ENCODE measurements around the gene ASB2. TPM values are rescaled to one million over a fixed set of nuclear protein-coding genes. Genes with fewer than 3 reads are reported as not detected.

The ASB2 gene
- total RNA-seq, 1 donor from 2014 or later, result 1.00 TPM

- no peak for ATAC-seq
Measured at GRCh38 chr14:93962701-93963601, 13.4 kb downstream of the ASB2 start.

DNA sequence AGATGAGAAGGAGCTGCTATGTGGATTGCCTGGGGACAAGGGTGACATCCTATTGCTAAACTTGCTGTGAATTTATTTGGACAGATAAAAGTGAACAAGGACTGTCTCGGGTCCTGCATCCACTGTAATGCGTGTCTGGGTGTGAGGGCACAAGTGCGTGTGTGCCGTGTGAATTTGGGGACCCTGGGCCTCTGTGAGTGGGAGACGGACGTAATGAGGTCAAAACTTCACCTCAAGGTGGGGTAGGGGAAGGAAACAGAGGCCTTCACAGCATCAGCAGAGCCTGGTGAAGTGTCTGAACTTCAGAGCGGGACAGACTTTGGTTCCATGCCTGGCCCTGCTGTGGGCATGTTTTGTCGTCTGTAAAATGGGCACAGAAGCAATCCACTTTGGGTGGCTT is 14.8 kb downstream of the ASB2 start:
- no peak for ATAC-seq

DNA sequence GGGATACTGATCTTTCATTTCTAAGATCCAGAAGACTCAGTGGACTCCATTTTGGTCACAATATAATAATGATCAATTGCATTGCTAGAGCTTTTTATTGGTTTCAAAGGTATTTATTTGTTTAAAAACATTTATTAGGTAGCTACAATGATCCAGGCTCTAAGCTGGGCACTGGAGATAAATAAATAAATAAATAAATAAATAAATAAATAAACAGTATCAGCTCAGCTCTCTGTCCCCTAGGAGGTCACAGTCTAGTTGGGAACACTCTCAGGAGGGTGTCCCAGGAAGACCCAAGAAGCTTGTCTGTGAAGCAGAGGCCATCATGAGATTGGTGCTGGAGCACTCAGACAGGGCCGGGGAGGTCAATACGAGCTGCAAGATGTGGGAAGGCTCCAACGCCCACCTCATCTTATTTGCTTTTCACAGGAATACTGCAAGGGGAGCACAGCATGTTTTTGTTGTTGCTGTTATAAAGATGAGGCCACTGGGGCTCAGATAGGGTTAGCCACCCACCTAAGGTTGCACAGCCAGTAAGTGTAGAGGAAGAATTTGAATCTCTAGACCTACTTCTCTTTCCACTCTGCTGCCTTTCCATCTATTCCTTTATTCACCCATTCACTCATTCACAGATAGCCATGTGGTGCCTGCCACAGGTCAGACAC is 15.5 kb downstream of the ASB2 start:
- ATAC-seq, result no peak

- ATAC-seq, result peak; percentile 33
Measured at GRCh38 chr14:93960108-93960475, 16.3 kb downstream of the ASB2 start.

DNA sequence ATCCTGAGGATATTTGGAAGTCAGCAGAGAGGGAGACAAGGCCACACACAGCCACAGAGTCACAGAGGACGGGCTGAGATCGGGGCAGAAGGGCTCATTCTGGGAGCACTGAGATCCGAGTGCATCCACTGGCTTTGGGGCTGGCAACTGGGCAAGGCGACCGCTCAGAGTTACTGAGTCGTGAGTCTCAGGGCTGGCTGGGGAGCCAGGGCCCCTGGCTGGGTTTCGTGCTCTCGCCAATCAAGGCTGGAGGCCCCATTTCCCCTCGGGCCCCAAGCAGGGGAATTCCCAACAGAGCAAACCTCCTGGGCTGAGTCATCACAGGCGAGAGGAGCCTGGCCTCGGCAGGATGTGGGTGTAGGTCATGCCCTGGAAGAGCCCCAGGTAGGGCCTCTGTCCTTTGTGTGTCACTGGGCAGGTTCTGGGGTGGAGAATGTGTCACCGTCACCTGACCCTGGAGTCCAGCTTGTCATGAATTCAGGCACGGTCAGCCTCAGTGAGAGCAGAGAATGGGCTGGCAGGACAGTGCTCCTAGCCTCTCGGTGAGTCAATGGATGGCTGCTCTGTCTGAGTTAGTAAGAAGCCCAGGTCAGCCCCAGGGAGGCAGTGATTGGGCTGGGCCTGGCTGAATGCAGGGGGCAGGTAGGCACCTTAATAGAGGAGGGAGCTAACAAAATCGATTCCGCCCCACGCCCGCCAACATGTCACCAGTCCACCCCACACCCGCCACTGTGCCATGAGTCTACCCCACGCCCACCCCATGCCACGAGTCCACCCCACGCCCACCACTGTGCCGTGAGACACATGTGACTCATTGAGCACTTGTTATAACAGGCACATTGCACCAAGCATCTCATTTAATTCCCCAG is 16.9 kb downstream of the ASB2 start:
- peak; percentile 94 for ATAC-seq

- no peak for ATAC-seq
Measured at GRCh38 chr14:93958567-93959238, 17.7 kb downstream of the ASB2 start.

- ATAC-seq, result no peak
Measured at GRCh38 chr14:93957751-93958566, 18.4 kb downstream of the ASB2 start.

DNA sequence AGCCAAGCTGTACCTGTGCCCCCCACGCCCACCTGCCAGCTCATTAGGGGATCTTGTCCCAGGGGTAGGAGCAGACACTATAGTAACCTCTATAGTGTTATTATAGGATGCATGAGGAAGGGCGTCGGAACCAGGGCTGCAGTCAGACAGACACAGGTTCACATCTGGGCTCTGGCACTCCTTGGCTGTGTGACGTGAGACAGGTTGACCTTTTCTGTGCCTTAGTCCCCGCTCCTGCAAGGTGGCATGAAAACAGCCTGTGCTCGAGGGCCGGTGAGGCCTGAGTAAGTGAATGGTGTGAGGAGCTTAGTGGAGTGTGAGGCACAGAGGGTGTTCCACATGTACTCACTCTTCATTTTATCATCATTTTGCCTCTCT is 19.0 kb downstream of the ASB2 start:
- no peak for ATAC-seq

- no peak for ATAC-seq
Measured at GRCh38 chr14:93956514-93957332, 19.6 kb downstream of the ASB2 start.

DNA sequence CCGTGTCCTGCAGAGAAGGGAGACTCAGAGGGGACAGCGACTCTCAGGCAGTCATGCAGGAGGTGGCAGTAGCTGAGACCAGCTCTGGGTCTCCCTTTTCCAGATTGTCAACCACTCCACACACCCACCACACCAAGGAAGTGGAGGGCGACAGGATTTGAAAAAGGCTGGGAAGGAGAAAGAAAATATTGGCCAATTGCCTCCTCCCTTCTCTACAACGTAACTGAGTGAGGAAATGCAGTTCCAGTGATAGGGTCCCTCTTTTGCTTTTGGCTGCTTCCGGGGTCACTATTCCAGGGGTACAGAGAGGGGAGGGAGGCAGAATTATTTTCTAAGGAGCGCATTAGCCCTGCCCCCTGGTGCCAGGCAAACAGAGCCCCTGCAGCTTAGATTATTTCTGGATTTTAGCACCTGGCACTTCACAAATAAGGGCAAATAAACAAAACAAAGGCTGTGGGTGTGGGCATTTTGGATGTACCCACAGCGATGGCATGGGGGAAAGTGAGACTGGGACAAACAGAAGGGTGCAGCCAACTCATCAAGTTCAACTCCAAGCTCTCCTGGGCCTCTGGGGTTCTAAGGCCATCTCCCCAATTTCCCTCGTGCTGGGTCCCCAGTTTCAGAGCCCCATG is 20.4 kb downstream of the ASB2 start:
- no peak for ATAC-seq

- no peak for ATAC-seq
Measured at GRCh38 chr14:93954900-93955849, 21.2 kb downstream of the ASB2 start.

GRCh38 chr14:93954516-93954830 is 21.9 kb downstream of the ASB2 start:
- no peak for ATAC-seq

DNA sequence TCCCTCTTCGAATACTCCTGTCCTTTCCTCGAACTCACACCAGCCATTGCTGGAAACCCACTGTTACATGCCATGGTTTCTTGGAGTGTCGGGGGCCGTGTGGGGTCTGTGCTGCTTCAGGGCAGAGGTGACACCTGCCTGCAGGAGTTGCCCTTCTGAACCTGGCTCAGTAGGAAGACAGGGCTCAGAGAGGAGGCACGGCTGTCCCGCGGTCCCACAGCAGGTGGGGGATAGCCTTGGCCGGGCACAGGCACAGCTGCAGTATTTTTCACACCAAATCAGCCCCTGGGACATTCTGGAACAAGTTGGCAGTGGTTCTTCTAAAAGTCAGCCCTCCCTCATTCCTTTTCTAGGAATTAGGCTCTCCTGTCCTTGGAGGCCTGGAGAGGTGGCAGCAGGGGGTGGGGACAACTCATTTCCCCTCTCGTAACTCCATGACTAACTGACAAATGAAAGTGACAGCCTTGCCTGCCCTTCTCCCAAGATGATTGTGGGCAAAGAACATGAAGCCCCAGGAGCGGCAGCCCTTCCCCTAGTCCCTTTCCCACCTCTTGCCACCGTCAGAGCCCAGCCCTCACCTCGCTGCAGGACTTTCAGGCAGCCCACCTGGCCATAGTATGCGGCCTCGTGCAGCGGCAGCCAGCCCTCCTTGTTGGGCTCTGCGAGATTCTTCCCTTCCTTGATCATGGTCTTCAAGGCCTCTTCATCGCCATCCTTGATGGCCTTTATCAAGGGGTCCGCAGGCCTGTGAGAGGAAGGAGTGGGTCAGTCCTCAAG is 22.4 kb downstream of the ASB2 start:
- ATAC-seq, result no peak

- no peak for ATAC-seq
Measured at GRCh38 chr14:93953263-93953662, 23.1 kb downstream of the ASB2 start.

- no peak for ATAC-seq
Measured at GRCh38 chr14:93952829-93953228, 23.5 kb downstream of the ASB2 start.

DNA sequence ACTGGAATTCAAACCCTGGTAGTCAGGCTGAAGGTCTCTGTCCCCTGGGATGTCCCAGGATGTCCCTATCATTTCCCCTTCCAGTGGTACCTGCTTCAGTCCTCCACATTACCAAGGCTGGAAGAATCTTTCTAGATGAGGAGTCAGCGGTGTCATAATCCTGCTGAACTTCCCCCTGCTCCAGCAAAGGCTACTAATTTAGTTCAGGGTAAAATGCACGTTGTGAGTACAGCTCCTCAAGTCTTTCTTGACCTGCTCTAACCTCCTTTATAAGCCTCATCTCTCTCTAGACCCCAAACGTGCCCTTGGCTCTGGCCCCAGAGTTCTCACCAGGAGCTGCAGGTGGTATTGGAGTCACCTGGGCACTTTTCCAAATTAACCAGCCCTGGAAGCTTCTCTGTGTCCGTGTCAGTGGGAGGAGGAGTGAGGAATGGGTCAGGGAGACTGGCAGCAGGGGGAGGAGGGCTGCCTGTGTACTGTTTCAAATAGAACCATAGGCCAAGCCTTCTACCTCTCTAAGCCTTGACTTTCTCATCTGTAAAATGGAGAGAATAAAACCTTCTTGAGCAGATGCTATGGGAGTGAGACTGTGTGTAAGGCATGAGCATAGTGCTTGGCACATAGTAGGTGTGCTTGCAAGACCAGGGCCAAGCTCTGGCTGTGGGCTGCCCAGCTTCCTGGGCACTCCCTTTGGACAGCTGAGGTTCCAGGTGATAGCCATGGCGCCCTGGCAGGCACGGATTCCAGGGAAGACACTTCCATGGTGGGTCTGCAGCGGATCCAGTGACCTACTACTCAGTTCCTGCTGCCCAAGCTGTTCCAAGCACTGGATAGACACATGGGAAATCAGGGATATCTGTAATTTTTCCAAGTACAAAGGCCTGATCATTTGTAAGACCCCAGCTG is 24.5 kb downstream of the ASB2 start:
- no peak for ATAC-seq

- no peak for ATAC-seq
Measured at GRCh38 chr14:93950948-93951634, 25.3 kb downstream of the ASB2 start.

Measured in esophagus mucosa (tissue), 1 donor.